HL-60 (cell line): Measurements from ENCODE around the gene ULBP1.
"Not testable (repeated sequence)": the region's sequence is repeated elsewhere in the genome, so short reads cannot be mapped to it uniquely, and the experiment has no call there.

Source experiments
- DNase-seq, 2 experiments: peaks; one replicate each; pipeline ENCODE4 v3.0.0-alpha.2; 2010 to 2020; ENCODE audit warnings: low read depth in 1 of 2, low spot score in 1 of 2
- H3K27ac ChIP-seq: fragments of 250-450 bp; sonication (Bioruptor Pico); replicated peaks from 2 replicates; pipeline ENCODE4 v1.5.1; 2020; ENCODE audit warnings: mild to moderate bottlenecking, moderate library complexity
- H3K27me3 ChIP-seq: fragments of 250-450 bp; sonication (Bioruptor Pico); 2 replicates; pipeline ENCODE4 v1.5.1; 2021; ENCODE audit warnings: mild to moderate bottlenecking, moderate library complexity; ENCODE audit not compliant: insufficient read depth, poor library complexity, severe bottlenecking
- H3K4me3 ChIP-seq: replicated peaks from 2 replicates; pipeline ENCODE4 v1.5.1; 2011; ENCODE audit warnings: mild to moderate bottlenecking, control low read depth, low read length; ENCODE audit not compliant: insufficient read depth
- GABPA ChIP-seq: IDR thresholded peaks from 2 replicates; pipeline ENCODE4 v1.6.1; 2012; ENCODE audit warnings: low read depth
- POLR2AphosphoS5 ChIP-seq: IDR thresholded peaks from 2 replicates; pipeline ENCODE4 v1.6.1; 2012; ENCODE audit warnings: low read depth
- SPI1 ChIP-seq: IDR thresholded peaks from 2 replicates; pipeline ENCODE4 v1.6.1; 2012; ENCODE audit warnings: low read depth, mild to moderate bottlenecking, borderline replicate concordance
- TF ChIP-seq, protein P1 (sequence below): IDR thresholded peaks from one replicate; pipeline ENCODE4 v1.5.1; 2011; ENCODE audit warnings: low read length, control low read depth, inconsistent platforms; ENCODE audit not compliant: insufficient read depth
- TF ChIP-seq, protein P2 (sequence below): IDR thresholded peaks from 2 replicates; pipeline ENCODE4 v1.6.1; 2012; ENCODE audit warnings: low read depth; ENCODE audit not compliant: insufficient replicate concordance

Gene ULBP1

DNA sequence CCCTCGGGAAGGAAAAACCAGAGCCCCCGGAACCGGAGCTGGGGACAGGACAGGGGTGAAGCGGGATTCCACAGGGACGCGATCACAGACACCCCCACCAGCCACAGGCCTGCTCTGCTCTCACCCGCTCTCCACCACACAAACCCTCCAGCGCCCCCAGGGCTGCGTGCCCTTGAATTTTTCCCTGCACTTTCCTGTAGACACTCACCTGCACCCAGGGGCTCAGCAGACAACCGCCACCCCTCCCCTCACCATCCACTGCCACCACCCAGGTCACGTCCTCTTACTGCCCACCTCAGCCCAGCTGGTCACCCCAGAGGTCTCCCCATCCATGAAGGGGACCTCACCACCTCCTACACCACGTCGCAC lies 21.3 kb upstream of the ULBP1 start:
- Histone ChIP-seq H3K4me3 (peak overlapping the region; percentile 46), H3K27me3 (peaks cover 45% of the 10 kb centered on the region), H3K27ac (no peak overlapping the region)
- no peak for DNase-seq
- TF ChIP-seq, protein P1, sequence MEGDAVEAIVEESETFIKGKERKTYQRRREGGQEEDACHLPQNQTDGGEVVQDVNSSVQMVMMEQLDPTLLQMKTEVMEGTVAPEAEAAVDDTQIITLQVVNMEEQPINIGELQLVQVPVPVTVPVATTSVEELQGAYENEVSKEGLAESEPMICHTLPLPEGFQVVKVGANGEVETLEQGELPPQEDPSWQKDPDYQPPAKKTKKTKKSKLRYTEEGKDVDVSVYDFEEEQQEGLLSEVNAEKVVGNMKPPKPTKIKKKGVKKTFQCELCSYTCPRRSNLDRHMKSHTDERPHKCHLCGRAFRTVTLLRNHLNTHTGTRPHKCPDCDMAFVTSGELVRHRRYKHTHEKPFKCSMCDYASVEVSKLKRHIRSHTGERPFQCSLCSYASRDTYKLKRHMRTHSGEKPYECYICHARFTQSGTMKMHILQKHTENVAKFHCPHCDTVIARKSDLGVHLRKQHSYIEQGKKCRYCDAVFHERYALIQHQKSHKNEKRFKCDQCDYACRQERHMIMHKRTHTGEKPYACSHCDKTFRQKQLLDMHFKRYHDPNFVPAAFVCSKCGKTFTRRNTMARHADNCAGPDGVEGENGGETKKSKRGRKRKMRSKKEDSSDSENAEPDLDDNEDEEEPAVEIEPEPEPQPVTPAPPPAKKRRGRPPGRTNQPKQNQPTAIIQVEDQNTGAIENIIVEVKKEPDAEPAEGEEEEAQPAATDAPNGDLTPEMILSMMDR, result no peak
- TF ChIP-seq POLR2AphosphoS5 (no peak), GABPA (no peak), SPI1 (no peak)
- TF ChIP-seq, protein P2, sequence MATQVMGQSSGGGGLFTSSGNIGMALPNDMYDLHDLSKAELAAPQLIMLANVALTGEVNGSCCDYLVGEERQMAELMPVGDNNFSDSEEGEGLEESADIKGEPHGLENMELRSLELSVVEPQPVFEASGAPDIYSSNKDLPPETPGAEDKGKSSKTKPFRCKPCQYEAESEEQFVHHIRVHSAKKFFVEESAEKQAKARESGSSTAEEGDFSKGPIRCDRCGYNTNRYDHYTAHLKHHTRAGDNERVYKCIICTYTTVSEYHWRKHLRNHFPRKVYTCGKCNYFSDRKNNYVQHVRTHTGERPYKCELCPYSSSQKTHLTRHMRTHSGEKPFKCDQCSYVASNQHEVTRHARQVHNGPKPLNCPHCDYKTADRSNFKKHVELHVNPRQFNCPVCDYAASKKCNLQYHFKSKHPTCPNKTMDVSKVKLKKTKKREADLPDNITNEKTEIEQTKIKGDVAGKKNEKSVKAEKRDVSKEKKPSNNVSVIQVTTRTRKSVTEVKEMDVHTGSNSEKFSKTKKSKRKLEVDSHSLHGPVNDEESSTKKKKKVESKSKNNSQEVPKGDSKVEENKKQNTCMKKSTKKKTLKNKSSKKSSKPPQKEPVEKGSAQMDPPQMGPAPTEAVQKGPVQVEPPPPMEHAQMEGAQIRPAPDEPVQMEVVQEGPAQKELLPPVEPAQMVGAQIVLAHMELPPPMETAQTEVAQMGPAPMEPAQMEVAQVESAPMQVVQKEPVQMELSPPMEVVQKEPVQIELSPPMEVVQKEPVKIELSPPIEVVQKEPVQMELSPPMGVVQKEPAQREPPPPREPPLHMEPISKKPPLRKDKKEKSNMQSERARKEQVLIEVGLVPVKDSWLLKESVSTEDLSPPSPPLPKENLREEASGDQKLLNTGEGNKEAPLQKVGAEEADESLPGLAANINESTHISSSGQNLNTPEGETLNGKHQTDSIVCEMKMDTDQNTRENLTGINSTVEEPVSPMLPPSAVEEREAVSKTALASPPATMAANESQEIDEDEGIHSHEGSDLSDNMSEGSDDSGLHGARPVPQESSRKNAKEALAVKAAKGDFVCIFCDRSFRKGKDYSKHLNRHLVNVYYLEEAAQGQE, result no peak

DNA sequence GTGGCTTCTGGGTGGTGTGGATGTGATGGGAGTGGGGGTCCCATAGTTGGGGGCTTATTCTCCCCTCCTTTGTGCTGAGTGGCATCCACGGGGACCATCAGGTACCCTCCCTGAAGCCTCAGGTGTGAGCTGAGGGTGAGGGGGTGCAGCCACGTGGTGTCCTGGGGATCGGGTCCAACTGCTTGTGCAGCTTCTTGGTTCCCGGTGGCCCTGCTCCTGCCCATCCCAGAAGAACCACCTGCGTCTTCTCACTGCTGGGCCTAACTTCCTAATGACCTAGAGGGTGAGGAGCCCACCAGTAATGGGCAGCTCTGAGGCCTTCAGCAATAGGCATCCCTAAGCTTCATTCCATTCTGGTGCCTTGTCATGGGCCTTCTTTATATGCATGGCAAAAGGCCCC lies 20.4 kb upstream of the ULBP1 start:
- not testable (repeated sequence) for H3K27ac ChIP-seq, DNase-seq, H3K4me3 ChIP-seq
- H3K27me3 ChIP-seq, result peaks cover 40% of the 10 kb centered on the region

DNA sequence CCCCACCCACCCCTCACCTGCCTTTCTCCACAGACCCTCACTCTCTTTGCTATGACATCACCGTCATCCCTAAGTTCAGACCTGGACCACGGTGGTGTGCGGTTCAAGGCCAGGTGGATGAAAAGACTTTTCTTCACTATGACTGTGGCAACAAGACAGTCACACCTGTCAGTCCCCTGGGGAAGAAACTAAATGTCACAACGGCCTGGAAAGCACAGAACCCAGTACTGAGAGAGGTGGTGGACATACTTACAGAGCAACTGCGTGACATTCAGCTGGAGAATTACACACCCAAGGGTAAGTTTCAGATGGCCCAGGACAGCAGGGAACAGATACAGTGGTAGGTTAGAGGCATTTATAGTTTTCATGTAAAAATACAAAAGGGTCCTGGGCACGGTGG lies 18.5 kb upstream of the ULBP1 start:
- H3K27me3 ChIP-seq, result peaks cover 24% of the 10 kb centered on the region
- H3K4me3 ChIP-seq, DNase-seq, H3K27ac ChIP-seq: not testable (repeated sequence)

DNA sequence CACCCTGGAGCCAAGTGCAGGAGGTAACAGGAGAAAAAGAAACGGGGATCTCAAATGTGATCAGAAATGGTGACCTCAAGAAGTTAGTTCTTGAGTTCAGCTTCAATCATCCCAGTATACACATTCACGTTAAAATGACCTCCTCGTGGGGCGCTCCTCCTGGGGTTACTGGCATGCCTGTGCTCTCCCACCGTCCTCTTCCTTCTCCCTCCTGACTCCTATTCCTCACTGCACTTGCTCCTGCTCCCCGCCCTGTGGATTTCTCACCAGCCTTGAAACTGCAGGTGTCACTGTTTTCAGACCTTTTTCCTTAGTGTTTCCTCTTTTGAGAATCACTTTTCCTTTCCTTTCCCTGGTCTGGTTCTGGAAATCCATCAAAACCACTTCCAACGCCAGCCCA lies 17.1 kb upstream of the ULBP1 start:
- not testable (repeated sequence) for H3K4me3 ChIP-seq, H3K27ac ChIP-seq, DNase-seq
- H3K27me3 ChIP-seq, result peaks cover 17% of the 10 kb centered on the region

DNA sequence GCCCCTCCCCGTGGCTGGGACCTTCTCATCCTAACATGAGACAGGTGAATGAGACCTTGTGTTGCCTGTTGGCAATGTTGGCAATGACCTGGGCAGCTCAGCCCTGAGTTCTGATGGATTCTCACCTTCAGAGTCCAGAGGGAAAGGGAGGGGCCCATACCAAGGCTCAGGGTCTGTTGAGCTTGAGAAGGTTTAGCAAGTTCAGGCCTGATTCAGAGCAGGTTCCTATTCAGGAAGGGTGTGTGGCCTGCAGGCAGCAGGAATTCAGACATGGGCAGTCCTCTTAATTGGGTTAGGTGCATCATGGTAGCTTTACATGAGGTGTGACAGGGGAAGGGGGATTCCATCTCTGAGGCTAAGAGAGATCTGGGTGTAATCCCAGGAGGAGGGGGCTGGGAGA lies 16.2 kb upstream of the ULBP1 start:
- H3K27me3 ChIP-seq, result peaks cover 16% of the 10 kb centered on the region
- H3K4me3 ChIP-seq, DNase-seq, H3K27ac ChIP-seq: not testable (repeated sequence)

DNA sequence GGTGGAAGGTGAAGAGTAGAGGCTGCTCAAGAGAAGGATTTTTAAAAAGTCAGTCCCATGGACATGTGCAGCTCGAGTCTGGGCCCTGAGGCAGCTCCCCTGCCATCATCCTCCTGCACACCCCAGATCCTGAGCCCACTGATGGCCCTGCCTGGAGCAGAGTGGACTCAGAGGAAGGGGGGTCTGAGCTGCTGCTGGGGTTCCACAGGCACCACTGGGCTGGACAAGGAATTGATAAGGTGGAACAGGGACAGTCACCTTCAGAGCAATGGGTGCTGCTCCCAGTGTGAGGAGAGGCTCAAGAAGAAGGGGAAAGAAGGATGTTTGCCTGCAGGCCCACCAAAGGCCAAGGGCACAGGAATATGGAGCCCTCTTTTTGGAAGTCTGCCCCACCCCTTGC lies 15.7 kb upstream of the ULBP1 start:
- TF ChIP-seq, protein P2, result no peak
- TF ChIP-seq POLR2AphosphoS5 (no peak), GABPA (no peak), SPI1 (no peak)
- H3K4me3 ChIP-seq, result no peak overlapping the region
- H3K27ac ChIP-seq, result no peak overlapping the region
- peaks cover 19% of the 10 kb centered on the region for H3K27me3 ChIP-seq
- no peak for DNase-seq

DNA sequence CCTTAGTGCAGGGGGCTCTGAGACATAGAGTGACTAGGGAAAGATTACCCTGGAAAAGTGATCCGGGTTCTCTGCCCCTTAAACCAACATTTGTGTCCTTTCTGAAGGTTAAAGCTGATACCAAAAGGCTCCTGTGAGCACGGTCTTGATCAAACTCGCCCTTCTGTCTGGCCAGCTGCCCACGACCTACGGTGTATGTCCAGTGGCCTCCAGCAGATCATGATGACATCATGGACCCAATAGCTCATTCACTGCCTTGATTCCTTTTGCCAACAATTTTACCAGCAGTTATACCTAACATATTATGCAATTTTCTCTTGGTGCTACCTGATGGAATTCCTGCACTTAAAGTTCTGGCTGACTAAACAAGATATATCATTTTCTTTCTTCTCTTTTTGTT lies 15.1 kb upstream of the ULBP1 start:
- TF ChIP-seq, protein P1, result no peak
- no peak for TF ChIP-seq SPI1
- TF ChIP-seq POLR2AphosphoS5, result no peak
- TF ChIP-seq GABPA, result no peak
- TF ChIP-seq, protein P2, result no peak
- Histone ChIP-seq H3K4me3 (no peak overlapping the region), H3K27me3 (peaks cover 24% of the 10 kb centered on the region), H3K27ac (no peak overlapping the region)
- no peak for DNase-seq
